HG02571 (cell line): Measurements from ENCODE around the gene HECTD1.
"Not testable (repeated sequence)": the region's sequence is repeated elsewhere in the genome, so short reads cannot be mapped to it uniquely, and the experiment has no call there.

Experiments used
- ATAC-seq: cut with Tn5 transposase; IDR thresholded peaks from one replicate; pipeline ENCODE4 v1.9.1; 2021; ENCODE audit warnings: mild to moderate bottlenecking, moderate library complexity; ENCODE audit not compliant: unreplicated experiment

HECTD1 gene

DNA sequence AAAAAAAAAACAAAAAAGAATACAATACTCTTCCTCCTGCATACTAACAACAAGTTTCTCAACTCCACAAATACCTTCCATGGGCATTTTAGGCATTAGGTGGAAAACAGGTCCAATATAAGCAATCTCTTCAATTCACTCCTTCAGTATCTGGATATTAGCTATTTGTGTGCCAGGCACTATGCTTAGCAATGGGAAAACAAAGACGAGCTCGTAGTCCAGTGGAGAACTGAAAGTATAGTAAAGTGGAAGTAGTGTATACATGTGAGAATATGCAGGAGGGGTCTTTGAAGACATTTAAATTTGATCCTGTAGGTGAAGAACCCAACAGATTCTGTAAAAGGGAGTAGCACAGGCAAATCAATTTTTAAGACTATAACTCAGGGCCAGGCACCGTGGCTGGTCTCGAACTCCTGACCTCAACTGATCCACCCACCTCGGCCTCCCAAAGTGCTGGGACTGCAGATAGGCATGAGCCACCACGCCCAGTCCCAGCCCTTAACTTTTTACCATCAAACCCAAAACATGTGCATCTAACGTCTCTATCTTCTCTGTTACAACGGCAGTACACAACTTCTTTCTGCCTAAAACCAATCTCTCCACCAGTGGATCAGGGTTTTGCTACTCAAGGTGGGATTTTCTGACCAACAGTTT lies 10.6 kb downstream of the HECTD1 start:
- no peak for ATAC-seq

DNA sequence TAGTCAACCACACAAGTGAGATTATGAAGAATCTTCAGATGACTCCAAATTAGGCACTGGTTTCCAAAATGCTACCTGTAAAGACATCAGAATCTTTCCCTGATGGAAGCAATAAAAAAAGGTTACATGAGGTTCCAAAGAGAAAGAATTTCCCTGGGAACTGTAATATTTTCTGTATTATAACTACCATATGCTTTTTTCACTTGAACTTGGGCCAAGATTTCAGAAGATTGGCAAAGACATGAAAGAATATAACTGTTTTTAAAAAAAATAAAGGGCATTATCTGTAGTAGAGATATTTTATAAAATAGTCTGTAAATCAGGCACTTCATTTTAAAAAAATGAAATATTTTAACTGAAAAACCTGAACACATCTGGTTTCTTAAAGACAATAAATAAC lies 12.9 kb downstream of the HECTD1 start:
- no peak for ATAC-seq

DNA sequence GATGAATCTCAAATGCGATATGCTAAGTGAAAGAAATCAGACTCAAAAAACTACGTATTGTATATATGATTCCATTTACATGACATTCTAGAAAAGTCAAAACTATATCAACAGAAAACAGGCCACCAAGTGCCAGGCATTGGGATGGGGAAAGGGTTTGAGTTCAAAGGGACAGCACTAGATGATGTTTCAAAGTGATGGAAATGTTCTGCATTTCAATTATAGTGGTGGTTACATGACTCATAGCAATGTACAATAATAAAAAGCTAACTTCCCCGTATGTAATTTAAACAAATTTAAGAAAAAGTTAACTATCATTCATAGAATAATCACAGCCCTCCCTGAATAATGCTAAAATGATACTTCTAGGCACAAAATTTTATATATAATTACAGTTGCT lies 13.5 kb downstream of the HECTD1 start:
- no peak for ATAC-seq

DNA sequence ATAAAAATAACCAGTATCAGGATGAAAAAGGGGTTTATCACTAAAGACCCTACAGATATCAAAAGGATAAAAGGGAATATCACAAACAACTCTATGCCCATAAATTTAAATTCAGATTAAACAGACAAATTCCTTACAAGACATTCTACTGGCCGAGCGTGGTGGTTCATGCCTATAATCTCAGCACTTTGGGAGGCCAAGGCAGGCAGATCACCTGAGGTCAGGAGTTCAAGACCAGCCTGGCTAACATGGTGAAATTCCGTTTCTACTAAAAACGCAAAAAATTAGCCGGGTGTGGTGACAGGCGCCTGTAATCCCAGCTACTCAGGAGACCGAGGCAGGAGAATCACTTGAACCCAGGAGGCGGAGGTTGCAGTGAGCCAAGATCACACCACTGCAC lies 15.0 kb downstream of the HECTD1 start:
- ATAC-seq = not testable (repeated sequence)

- no peak for ATAC-seq
Observed at GRCh38 chr14:31190717-31191263, 16.8 kb downstream of the HECTD1 start.

DNA sequence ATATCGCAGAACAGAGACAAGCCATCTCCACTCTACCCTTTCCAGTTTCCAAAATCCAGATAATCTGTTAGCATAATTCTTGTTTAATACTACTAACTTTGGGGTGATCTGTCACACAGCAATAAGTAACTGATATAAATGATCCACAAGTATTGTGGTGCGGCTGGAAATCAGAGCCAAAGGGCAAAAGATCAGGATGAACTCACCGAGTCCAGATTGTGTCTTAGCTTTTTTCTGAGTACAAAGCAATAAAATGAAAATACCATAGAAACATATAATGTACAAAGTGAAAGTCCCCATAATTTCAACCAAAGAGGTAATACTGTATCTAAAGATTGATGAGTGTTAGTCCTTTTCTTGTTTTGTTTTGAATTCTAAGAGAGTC lies 17.4 kb downstream of the HECTD1 start:
- no peak for ATAC-seq

DNA sequence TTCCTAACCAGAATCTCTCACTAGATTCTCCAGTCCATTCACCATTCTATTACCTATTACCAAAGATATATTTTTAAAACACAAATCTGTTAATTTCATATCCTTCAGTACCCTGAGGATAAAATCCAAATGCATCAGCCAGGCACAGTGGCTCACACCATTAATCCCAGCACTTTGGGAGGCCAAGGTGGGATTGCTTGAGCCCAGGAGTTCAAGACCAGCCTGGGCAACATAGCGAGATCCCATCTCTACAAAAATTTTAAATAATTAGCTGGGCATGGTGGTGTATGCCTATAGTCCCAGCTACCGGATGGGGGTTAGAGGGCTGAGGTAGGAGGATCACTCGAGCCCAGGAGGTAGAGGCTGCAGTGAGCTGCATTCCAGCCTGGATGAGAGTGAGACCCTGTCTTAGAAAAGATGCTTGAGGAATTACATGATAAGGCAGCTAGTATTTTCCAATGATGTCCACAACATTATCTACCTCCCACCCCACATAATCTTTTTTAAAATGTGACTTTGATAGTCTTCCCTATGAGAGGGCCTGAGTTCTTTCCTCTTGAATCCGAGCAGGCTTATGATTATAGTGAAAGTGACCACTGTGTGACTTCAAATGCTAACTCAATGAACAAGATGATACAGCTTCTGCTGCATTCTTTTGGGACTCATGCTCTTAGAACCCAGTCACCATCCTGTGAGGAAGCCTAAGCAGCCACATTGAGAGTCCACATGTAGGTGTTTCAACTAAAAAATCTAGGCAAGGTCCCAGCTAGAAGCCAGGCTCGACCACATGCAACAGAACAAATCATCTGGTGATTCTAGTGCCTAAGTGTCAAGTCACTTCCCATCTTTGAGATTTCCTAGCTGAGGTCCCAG lies 18.0 kb downstream of the HECTD1 start:
- ATAC-seq = no peak

DNA sequence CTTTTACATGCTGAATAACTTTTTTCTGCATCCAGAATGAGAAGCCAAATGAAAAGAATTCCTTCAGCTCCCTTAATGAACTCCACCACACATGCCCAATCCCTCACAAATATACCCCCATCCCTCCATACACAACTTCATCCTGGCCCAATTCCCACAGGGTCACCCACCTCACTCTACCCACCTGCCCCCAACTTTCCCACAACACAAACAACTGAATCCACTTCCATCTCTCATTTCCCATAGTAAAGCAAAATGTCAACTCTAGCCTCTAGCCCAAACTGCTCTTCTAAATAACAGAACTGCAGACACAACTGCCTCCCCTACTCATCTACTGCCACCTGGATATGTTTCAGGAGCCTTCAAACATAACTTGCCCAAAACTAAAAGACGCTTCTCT lies 18.8 kb downstream of the HECTD1 start:
- no peak for ATAC-seq

DNA sequence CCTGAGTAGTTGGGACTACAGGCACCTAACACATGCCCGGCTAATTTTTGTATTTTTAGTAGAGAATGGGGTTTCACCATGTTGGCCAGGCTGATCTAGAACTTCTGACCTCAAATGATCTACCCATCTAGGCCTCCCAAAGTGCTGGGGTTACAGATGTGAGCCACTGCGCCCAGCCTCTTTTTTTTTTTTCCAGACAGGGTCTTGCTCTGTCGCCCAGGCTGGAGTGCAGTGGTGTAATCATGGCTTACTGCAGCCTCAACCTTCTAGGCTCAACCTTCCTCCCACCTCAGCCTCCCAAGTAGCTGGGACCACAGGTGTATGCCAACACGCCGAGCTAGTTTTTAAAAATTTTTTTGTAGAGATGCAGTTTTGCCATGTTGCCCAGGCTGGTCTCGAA lies 25.6 kb downstream of the HECTD1 start:
- ATAC-seq = not testable (repeated sequence)

GRCh38 chr14:31181271-31181670 lies 26.3 kb downstream of the HECTD1 start:
- ATAC-seq = no peak

DNA sequence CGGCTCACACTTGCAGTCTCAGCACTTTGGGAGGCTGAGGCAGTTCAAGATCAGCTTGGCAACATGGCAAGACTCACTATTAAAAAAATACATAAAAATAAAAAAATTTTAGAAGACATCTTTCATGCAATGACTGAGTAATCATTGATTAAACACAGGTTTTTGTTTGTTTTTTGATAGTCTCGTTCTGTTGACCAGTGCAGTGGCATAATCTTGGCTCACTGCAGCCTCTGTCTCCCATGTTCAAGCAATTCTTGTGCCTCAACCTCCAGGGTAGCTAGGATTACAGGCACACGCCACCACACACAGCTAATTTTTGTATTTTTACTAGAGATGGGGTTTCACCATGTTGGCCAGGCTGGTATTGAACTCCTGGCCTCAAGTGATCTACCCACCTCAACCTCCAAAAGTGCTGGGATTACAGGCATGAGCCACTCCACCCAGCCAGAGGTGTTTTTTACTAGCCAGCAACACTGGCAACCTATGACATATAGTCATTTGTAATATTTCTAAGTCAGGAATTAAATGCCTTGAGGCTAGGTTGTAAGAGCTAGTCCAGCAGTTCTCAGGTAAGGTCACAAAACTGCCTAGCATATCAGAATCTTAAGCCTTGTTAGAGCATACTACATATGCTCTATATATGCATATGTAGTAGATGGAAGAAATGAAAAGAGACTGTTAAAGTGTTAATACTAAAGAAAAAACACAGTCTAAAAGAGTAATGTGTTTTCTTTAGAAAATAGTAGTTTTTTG lies 27.1 kb downstream of the HECTD1 start:
- no peak for ATAC-seq

- no peak for ATAC-seq
Observed at GRCh38 chr14:31174433-31174832, 33.2 kb downstream of the HECTD1 start.

DNA sequence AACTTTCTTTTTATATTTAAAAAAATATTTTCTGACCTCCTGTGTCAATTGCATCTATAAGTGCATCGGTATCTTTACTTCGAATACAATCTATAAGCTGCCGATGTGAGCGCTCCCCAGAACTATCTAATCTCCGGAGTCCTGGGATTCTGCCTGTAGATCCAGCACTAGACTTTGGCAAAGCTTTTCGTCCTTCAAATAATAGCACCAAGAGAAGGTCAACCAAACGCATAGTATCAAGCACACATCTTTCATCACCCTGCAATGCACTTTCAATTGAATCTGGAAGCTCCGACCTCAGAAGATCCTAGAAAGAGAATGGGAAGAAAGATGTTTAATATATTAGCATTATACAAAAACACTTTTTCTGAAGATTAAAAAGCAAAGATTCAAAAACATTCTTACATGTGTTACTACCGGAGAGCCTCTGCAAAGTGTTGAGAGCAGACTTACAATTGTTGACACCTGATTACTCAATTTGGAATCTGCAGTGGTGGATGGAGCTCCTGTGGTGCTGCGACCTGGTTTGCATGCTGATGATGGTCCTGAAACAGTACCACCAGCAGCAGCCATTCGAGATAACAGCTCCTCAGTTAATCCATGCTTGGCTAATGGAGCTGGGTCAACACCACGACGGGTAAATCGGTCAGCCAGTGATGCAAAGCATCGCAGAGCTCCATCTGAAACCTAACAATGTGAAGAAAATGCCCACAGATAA lies 34.3 kb downstream of the HECTD1 start:
- ATAC-seq = no peak

- no peak for ATAC-seq
Observed at GRCh38 chr14:31172084-31172483, 35.5 kb downstream of the HECTD1 start.

GRCh38 chr14:31170411-31170810 lies 37.2 kb downstream of the HECTD1 start:
- no peak for ATAC-seq

DNA sequence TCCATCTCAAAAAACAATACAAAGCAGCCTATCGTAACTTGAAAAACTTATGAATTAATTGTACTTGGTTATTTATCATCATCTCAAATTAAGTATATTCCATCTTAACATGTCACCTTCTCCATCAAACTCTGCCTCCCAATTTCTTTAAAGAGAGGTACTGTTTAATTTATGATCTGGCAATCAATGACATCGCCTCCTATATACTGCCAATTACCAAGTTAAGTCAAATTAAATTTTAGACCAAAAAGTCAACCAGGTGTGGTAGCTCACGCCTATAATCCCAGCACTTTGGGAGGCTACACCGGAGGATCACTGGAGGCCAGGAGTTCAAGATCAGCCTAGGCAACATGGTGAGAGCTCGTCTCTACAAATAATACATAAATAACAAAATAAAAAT lies 37.7 kb downstream of the HECTD1 start:
- ATAC-seq = no peak

DNA sequence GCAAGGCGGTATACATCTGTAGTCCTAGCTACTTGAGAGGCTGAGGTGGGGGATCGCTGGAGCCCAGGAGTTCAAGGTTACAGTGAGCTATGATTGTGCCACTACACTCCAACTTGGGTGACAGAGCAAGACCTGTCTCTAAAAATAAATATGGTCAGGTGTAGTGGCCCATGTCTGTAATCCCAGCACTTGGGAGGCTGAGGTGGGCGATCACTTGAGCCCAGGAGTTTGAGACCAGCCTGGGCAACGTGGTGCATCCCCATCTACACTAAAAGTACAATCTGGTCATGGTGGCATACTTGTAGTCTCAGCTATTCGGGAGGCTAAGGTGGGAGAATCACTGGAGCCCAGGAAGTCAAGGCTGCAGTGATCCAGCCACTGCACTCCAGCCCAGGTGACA lies 40.6 kb downstream of the HECTD1 start:
- ATAC-seq = no peak

DNA sequence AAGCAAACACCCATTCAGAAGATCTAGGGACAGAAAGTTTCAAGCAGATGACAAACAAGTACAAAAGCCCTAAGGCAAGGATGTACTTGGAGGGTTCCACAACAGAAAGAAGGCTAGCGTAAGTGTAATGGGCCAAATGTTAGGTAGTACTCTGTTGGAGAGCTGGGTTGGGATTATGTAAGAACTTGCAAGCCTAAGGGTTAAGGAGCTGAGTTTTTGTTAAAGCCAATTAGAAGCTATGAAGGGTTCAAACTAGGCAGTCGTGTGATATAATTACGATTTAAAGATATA lies 41.4 kb downstream of the HECTD1 start:
- ATAC-seq = no peak

GRCh38 chr14:31164115-31164514 lies 43.5 kb downstream of the HECTD1 start:
- ATAC-seq = no peak

- ATAC-seq = no peak
Observed at GRCh38 chr14:31162910-31163649, 44.5 kb downstream of the HECTD1 start.
